Activated CD8-positive, alpha-beta T cell treated with anti-CD3 and anti-CD28 coated beads for 36 hours (primary cell): Measurements from ENCODE around the gene LRRTM4. TPM values are rescaled to one million over a fixed set of nuclear protein-coding genes. Genes with fewer than 3 reads are reported as not detected.
"Not testable (repeated sequence)": the region's sequence is repeated elsewhere in the genome, so short reads cannot be mapped to it uniquely, and the experiment has no call there.

Experiments used
- ATAC-seq: fragments of 200-7000 bp; cut with Tn5 transposase; one replicate; pipeline ENCODE4 v1.10.0; 2021; ENCODE audit warnings: mild to moderate bottlenecking, moderate library complexity
- CTCF ChIA-PET: fragments of 350-600 bp; sonication (Branson Sonifier 250); formaldehyde crosslinking; loops from one replicate; lab custom pipeline; 2021; ENCODE audit warnings: antibody characterized with exemption; lab: Charles Lee
- POLR2A ChIA-PET: fragments of 350-600 bp; sonication (Branson Sonifier 250); formaldehyde crosslinking; loops from one replicate; lab custom pipeline; 2021; ENCODE audit warnings: antibody characterized with exemption; lab: Charles Lee
- DNase-seq: peaks from one replicate; pipeline ENCODE4 v3.0.0-alpha.2; 2020
- H3K27ac Mint-ChIP-seq: one replicate; pipeline ENCODE4 v1.8.0; 2021; ENCODE audit warnings: mild to moderate bottlenecking, mixed read lengths
- H3K27me3 Mint-ChIP-seq: one replicate; pipeline ENCODE4 v1.8.0; 2021; ENCODE audit warnings: mixed read lengths
- H3K36me3 Mint-ChIP-seq: one replicate; pipeline ENCODE4 v1.8.0; 2021; ENCODE audit warnings: low read depth, mixed read lengths
- H3K4me1 Mint-ChIP-seq: one replicate; pipeline ENCODE4 v1.8.0; 2021; ENCODE audit warnings: low read depth, mixed read lengths
- H3K4me3 Mint-ChIP-seq: one replicate; pipeline ENCODE4 v1.8.0; 2021; ENCODE audit warnings: mild to moderate bottlenecking, moderate library complexity, mixed read lengths
- H3K9me3 Mint-ChIP-seq: one replicate; pipeline ENCODE4 v1.8.0; 2021; ENCODE audit warnings: mixed read lengths
- intact Hi-C: fragments of 100-400 bp; cut with micrococcal nuclease; formaldehyde crosslinking; loops from one replicate; pipeline ENCODE4 v1.10.0; 2022
- total RNA-seq, 2 experiments: library from RNA; stranded (reverse); gene quantifications; one replicate each; pipeline ENCODE4 v1.2.3, GENCODE V29; 2021
- TF ChIP-seq, protein P1 (sequence below): fragments of 200-600 bp; IDR thresholded peaks from one replicate; pipeline ENCODE4 v1.8.0; 2022; ENCODE audit warnings: antibody characterized with exemption, mild to moderate bottlenecking

LRRTM4 gene
- total RNA-seq, 2 experiments from 2014 or later, result not detected

DNA sequence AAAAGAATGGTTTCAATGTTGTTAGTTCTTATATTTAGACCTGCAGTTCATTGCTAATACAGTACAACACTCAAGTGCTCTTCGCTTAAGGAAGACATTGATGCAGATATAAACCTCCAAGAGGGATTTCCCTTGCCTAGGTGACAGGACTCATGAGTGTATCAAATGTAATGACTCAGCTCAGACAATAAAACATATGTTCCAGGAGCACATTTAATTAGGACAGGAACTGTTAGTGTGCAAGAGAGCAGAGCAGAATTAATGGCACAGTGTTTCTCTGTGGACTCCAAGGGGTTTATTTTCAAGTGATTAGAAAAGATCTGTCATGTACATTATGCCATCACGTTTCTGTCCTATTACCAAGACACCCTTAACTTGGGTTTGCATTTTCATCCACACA is 375.0 kb downstream of the LRRTM4 start:
- no peak for DNase-seq
- POLR2A ChIA-PET, result no interaction called here
- no peaks in the 10 kb centered on the region for H3K36me3 Mint-ChIP-seq
- intact Hi-C loops, result no loop called here
- no peaks in the 10 kb centered on the region for H3K4me1 Mint-ChIP-seq
- TF ChIP-seq, protein P1, sequence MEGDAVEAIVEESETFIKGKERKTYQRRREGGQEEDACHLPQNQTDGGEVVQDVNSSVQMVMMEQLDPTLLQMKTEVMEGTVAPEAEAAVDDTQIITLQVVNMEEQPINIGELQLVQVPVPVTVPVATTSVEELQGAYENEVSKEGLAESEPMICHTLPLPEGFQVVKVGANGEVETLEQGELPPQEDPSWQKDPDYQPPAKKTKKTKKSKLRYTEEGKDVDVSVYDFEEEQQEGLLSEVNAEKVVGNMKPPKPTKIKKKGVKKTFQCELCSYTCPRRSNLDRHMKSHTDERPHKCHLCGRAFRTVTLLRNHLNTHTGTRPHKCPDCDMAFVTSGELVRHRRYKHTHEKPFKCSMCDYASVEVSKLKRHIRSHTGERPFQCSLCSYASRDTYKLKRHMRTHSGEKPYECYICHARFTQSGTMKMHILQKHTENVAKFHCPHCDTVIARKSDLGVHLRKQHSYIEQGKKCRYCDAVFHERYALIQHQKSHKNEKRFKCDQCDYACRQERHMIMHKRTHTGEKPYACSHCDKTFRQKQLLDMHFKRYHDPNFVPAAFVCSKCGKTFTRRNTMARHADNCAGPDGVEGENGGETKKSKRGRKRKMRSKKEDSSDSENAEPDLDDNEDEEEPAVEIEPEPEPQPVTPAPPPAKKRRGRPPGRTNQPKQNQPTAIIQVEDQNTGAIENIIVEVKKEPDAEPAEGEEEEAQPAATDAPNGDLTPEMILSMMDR, result no peak
- no peak overlapping the region for H3K27ac Mint-ChIP-seq
- H3K27me3 Mint-ChIP-seq, result no peaks in the 10 kb centered on the region
- CTCF ChIA-PET, result no interaction called here
- no peak for ATAC-seq
- peaks cover 16% of the 10 kb centered on the region for H3K9me3 Mint-ChIP-seq
- no peak overlapping the region for H3K4me3 Mint-ChIP-seq

DNA sequence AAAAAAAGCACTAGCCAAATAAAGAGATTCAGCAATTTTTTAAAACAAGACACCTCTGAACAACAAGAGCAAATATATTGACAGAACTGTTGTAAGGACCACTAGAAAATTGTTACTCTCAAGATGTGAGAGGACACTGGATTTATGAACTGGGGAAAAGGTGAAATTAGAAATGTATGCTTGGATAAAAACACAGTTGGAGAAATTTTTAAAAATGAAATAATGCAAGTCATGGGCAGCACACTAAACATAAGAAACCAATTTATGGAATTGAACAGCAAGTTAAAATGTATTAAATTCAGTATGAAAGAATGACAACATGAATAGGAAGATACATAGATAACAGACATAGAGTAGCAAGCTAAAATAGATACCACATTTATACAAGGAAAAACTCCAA is 377.4 kb downstream of the LRRTM4 start:
- POLR2A ChIA-PET, result no interaction called here

DNA sequence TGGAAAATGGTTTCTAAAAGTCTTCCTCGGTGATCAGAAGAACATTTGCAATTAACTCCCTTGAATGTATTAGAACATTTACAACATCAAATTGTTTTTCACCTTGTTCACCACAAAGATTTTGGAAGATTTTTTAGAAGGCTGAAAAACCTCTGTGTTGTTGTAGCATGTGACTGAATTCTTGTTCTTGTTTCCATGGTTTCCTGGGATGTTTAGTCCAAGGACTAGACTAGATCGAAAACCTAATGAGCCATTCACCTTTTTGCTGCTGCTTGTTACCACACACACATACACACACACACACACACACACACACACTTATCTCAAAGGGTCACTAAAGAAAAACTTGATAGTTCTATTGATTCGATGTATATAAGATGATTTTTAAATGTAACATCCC is 380.0 kb downstream of the LRRTM4 start:
- Mint-ChIP-seq H3K9me3 (peaks cover 18% of the 10 kb centered on the region), H3K27ac (no peak overlapping the region), H3K27me3 (no peaks in the 10 kb centered on the region), H3K4me1 (no peaks in the 10 kb centered on the region), H3K4me3 (no peak overlapping the region), H3K36me3 (no peaks in the 10 kb centered on the region)
- TF ChIP-seq, protein P1, result no peak
- POLR2A ChIA-PET, result no interaction called here
- no peak for DNase-seq
- CTCF ChIA-PET, result no interaction called here
- intact Hi-C loops, result no loop called here
- ATAC-seq, result no peak

More for the DNA sequence above, 377.4 kb downstream of the LRRTM4 start:
- CTCF ChIA-PET, result no interaction called here
- H3K27me3 Mint-ChIP-seq, result no peaks in the 10 kb centered on the region
- no peak overlapping the region for H3K27ac Mint-ChIP-seq
- H3K4me1 Mint-ChIP-seq, result no peaks in the 10 kb centered on the region
- DNase-seq (no peak), ATAC-seq (no peak)
- H3K36me3 Mint-ChIP-seq, result no peaks in the 10 kb centered on the region
- peaks cover 15% of the 10 kb centered on the region for H3K9me3 Mint-ChIP-seq
- intact Hi-C loops, result no loop called here
- TF ChIP-seq, protein P1, result no peak
- H3K4me3 Mint-ChIP-seq, result no peak overlapping the region

DNA sequence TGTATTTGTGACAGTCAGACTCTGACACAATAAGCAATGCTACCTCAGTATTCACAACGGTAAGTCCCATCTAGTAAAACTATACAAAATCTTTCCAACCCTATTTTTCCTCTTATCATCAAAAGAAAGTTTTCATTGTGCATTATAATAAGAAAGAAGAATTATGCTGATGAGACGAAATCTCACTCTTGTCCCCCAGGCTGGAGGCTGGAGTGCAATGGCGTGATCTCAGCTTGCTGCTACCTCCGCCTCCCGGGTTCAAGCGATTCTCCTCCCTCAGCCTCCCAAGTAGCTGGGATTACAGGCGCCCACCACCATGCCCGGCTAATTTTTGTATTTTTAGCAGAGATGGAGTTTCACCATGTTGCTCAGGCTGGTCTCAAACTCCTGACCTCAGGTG is 393.7 kb downstream of the LRRTM4 start:
- DNase-seq, H3K36me3 Mint-ChIP-seq, ATAC-seq, CTCF ChIA-PET, POLR2A ChIA-PET, H3K4me3 Mint-ChIP-seq, H3K4me1 Mint-ChIP-seq, H3K27me3 Mint-ChIP-seq, intact Hi-C loops, H3K27ac Mint-ChIP-seq: not testable (repeated sequence)
- peaks cover 12% of the 10 kb centered on the region for H3K9me3 Mint-ChIP-seq

DNA sequence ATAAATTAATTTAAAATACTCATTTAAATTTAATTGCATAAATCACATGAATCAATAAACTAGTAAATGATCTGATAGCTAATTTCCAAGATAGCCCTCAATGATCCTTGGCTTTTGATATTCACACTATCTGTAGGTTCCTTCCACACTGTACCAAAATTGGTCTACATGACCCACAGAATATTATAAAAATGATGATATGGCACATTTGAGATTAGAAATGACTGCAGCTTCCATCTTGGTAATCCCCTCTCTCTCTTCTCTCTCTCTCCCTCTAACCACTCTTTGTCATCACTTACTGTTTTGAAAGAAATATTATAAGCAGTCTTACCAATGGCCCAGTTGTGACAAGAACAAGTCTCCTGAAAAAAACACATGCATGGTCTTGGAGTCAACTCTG is 394.8 kb downstream of the LRRTM4 start:
- peaks cover 10% of the 10 kb centered on the region for H3K9me3 Mint-ChIP-seq
- no peaks in the 10 kb centered on the region for H3K27me3 Mint-ChIP-seq
- intact Hi-C loops, result no loop called here
- CTCF ChIA-PET, result no interaction called here
- ATAC-seq (no peak), DNase-seq (no peak)
- POLR2A ChIA-PET, result no interaction called here
- H3K4me3 Mint-ChIP-seq, result no peak overlapping the region
- H3K4me1 Mint-ChIP-seq, result no peaks in the 10 kb centered on the region
- H3K36me3 Mint-ChIP-seq, result no peaks in the 10 kb centered on the region
- TF ChIP-seq, protein P1, result no peak
- no peak overlapping the region for H3K27ac Mint-ChIP-seq

DNA sequence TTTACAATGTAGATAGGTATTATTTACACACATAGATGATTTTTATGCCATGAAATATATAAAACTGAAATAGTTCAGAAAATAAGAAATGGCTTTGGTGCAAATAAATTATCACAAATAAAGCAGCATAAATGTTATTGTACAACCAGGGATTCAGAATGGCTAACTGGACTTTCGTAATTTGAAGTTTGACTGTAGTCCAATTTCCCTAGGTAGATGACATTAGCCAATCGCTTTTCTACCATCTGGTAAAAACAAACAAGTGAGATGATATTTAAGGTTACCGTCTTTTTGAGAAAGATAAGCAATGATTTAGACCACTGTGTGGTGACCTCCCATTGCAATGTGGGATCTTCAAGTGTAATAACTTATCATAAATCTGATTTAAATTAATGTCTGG is 400.7 kb downstream of the LRRTM4 start:
- H3K9me3 Mint-ChIP-seq, result peaks cover 15% of the 10 kb centered on the region
- H3K4me1 Mint-ChIP-seq, result no peaks in the 10 kb centered on the region
- intact Hi-C loops, result no loop called here
- H3K4me3 Mint-ChIP-seq, result no peak overlapping the region
- no peaks in the 10 kb centered on the region for H3K27me3 Mint-ChIP-seq
- DNase-seq (no peak), ATAC-seq (no peak)
- ChIA-PET POLR2A (no interaction called here), CTCF (no interaction called here)
- no peak overlapping the region for H3K27ac Mint-ChIP-seq
- TF ChIP-seq, protein P1, result no peak
- no peaks in the 10 kb centered on the region for H3K36me3 Mint-ChIP-seq
